H1 (cell line): ENCODE measurements around the gene BRSK2. TPM values are rescaled to one million over a fixed set of nuclear protein-coding genes. Genes with fewer than 3 reads are reported as not detected.
"Not testable (repeated sequence)": the region's sequence is repeated elsewhere in the genome, so short reads cannot be mapped to it uniquely, and the experiment has no call there.

Experiments used
- CTCF ChIA-PET: fragments of 300-600 bp; sonication (Branson Sonifier 250); formaldehyde crosslinking; loops from one replicate; lab custom pipeline; 2021; ENCODE audit not compliant: partially characterized antibody; lab: Charles Lee
- POLR2A ChIA-PET: fragments of 300-600 bp; sonication (Branson Sonifier 250); formaldehyde crosslinking; loops from one replicate; lab custom pipeline; 2021; ENCODE audit warnings: inconsistent platforms; ENCODE audit not compliant: partially characterized antibody; lab: Charles Lee
- DNase-seq, 2 experiments: peaks; one replicate each; pipeline versions ENCODE4 v3.0.0 to v3.0.0-alpha.2; 2010 to 2022; ENCODE audit warnings: low spot score in 2 of 2, low read depth in 1 of 2, mixed read lengths in 1 of 2
- FAIRE-seq: peaks from 2 replicates; lab custom pipeline; 2011; peaks lifted over from hg19 to GRCh38; lab: Jason Lieb, UNC
- H2AFZ ChIP-seq: 2 replicates; pipeline ENCODE4 v1.8.1; 2012; ENCODE audit warnings: low read length, inconsistent platforms
- H2AK5ac ChIP-seq: 2 replicates; pipeline ENCODE4 v1.6.1; 2013; ENCODE audit warnings: low read depth, low read length
- H2BK120ac ChIP-seq: replicated peaks from 2 replicates; pipeline ENCODE3; 2013; ENCODE audit warnings: low read depth, low read length, inconsistent platforms
- H2BK12ac ChIP-seq: 2 replicates; pipeline ENCODE4 v1.6.1; 2013; ENCODE audit warnings: low read depth, low read length
- H2BK15ac ChIP-seq: 2 replicates; pipeline ENCODE4 v1.6.1; 2013; ENCODE audit warnings: low read length
- H2BK20ac ChIP-seq: 2 replicates; pipeline ENCODE4 v1.6.1; 2013; ENCODE audit warnings: low read length
- H2BK5ac ChIP-seq: 2 replicates; pipeline ENCODE4 v1.6.1; 2013; ENCODE audit warnings: low read depth, low read length
- H3K14ac ChIP-seq: 2 replicates; pipeline ENCODE4 v1.6.1; 2013; ENCODE audit warnings: inconsistent platforms; ENCODE audit not compliant: insufficient read length
- H3K18ac ChIP-seq: 2 replicates; pipeline ENCODE4 v1.6.1; 2013; ENCODE audit warnings: low read length; ENCODE audit errors: extremely low read depth
- H3K23ac ChIP-seq: 2 replicates; pipeline ENCODE4 v1.6.1; 2013; ENCODE audit warnings: inconsistent platforms; ENCODE audit not compliant: insufficient read length
- H3K23me2 ChIP-seq: 2 replicates; pipeline ENCODE4 v1.6.1; 2013; ENCODE audit warnings: low read depth, low read length
- H3K27ac ChIP-seq: 2 replicates; pipeline ENCODE4 v1.6.1; 2011; ENCODE audit warnings: low read depth, low read length, inconsistent platforms
- H3K27me3 ChIP-seq, 4 experiments: replicated peaks in 1 of 4; 1 replicate in 1 of 4; 2 replicates in 3 of 4; pipeline versions ENCODE4 v1.6.1 to v1.8.1; 2011 to 2013; ENCODE audit warnings: low read length in 3 of 4, mild to moderate bottlenecking in 3 of 4, inconsistent platforms in 2 of 4, mixed read lengths in 2 of 4, moderate library complexity in 1 of 4; ENCODE audit not compliant: control insufficient read depth in 3 of 4, insufficient read depth in 3 of 4; ENCODE audit errors: extremely low read depth in 1 of 4
- H3K36me3 ChIP-seq, 4 experiments: 2 replicates each; pipeline versions ENCODE4 v1.6.1 to v1.8.1; 2011 to 2013; ENCODE audit warnings: mild to moderate bottlenecking in 4 of 4, low read length in 3 of 4, moderate library complexity in 2 of 4, control low read depth in 1 of 4, inconsistent platforms in 1 of 4; ENCODE audit not compliant: insufficient read depth in 4 of 4, control insufficient read depth in 2 of 4
- H3K4ac ChIP-seq: replicated peaks from 2 replicates; pipeline ENCODE3; 2013; ENCODE audit warnings: low read length, low read depth, mixed read lengths, inconsistent platforms; ENCODE audit not compliant: insufficient read length
- H3K4me1 ChIP-seq, 4 experiments: replicated peaks in 1 of 4; 1 replicate in 1 of 4; 2 replicates in 3 of 4; pipeline versions ENCODE4 v1.6.1 to v1.8.1; 2011 to 2013; ENCODE audit warnings: low read length in 3 of 4, inconsistent platforms in 2 of 4, mixed read lengths in 1 of 4; ENCODE audit not compliant: insufficient read depth in 4 of 4, control insufficient read depth in 3 of 4
- H3K4me2 ChIP-seq, 2 experiments: 2 replicates each; pipeline versions ENCODE4 v1.6.1 to v1.8.1; 2011 to 2013; ENCODE audit warnings: low read depth in 2 of 2, low read length in 2 of 2, control low read depth in 1 of 2, inconsistent platforms in 1 of 2, mild to moderate bottlenecking in 1 of 2; ENCODE audit not compliant: insufficient read depth in 1 of 2
- H3K4me3 ChIP-seq, 4 experiments: fragments of 200-600, 300-600 bp in 1 of 4; sonication (generic), shearing (Covaris generic), sonication (Bioruptor Twin) in 1 of 4; 2 replicates each; pipeline versions ENCODE4 v1.5.1 to v1.8.1; 2011 to 2016; ENCODE audit warnings: low read length in 4 of 4, low read depth in 3 of 4, control low read depth in 2 of 4, inconsistent platforms in 2 of 4, mild to moderate bottlenecking in 2 of 4, mixed read lengths in 1 of 4, moderate library complexity in 1 of 4; ENCODE audit not compliant: insufficient read depth in 2 of 4; ENCODE audit errors: extremely low read depth in 1 of 4
- H3K56ac ChIP-seq: replicated peaks from 2 replicates; pipeline ENCODE3; 2013; ENCODE audit warnings: low read depth, mild to moderate bottlenecking, mixed read lengths, low read length, inconsistent platforms; ENCODE audit not compliant: insufficient read length
- H3K79me1 ChIP-seq: 2 replicates; pipeline ENCODE4 v1.6.1; 2013; ENCODE audit warnings: low read depth, low read length, control low read depth
- H3K79me2 ChIP-seq, 2 experiments: 2 replicates each; pipeline versions ENCODE4 v1.6.1 to v1.8.1; 2012 to 2013; ENCODE audit warnings: low read length in 2 of 2, mild to moderate bottlenecking in 2 of 2, inconsistent platforms in 1 of 2; ENCODE audit not compliant: insufficient read depth in 2 of 2, control insufficient read depth in 1 of 2
- H3K9ac ChIP-seq, 4 experiments: replicated peaks in 1 of 4; 1 replicate in 1 of 4; 2 replicates in 3 of 4; pipeline versions ENCODE4 v1.6.1 to v1.8.1; 2011 to 2013; ENCODE audit warnings: low read depth in 3 of 4, low read length in 3 of 4, control low read depth in 2 of 4, mild to moderate bottlenecking in 2 of 4, moderate library complexity in 2 of 4, inconsistent platforms in 1 of 4; ENCODE audit errors: extremely low read depth in 1 of 4
- H3K9me3 ChIP-seq, 2 experiments: 2 replicates each; pipeline versions ENCODE4 v1.6.1 to v1.8.1; 2012 to 2013; ENCODE audit warnings: mild to moderate bottlenecking in 2 of 2, moderate library complexity in 2 of 2, control low read depth in 1 of 2, inconsistent platforms in 1 of 2, low read depth in 1 of 2, low read length in 1 of 2, mixed read lengths in 1 of 2; ENCODE audit not compliant: insufficient read depth in 2 of 2
- H4K20me1 ChIP-seq, 2 experiments: replicated peaks in 1 of 2; 2 replicates each; pipeline versions ENCODE3 to v1.8.1; 2011 to 2013; ENCODE audit warnings: inconsistent platforms in 2 of 2, low read length in 2 of 2, mild to moderate bottlenecking in 1 of 2; ENCODE audit not compliant: insufficient read depth in 2 of 2, control insufficient read depth in 1 of 2
- H4K5ac ChIP-seq: 2 replicates; pipeline ENCODE4 v1.6.1; 2013; ENCODE audit warnings: low read length, low read depth, mixed read lengths, inconsistent platforms; ENCODE audit not compliant: insufficient read length
- H4K8ac ChIP-seq: 2 replicates; pipeline ENCODE4 v1.8.0; 2013; ENCODE audit warnings: mild to moderate bottlenecking, moderate library complexity, low read length, inconsistent platforms; ENCODE audit not compliant: insufficient read depth; ENCODE audit errors: extremely low read depth
- H4K91ac ChIP-seq: replicated peaks from 2 replicates; pipeline ENCODE3; 2013; ENCODE audit warnings: low read length, mixed read lengths, inconsistent platforms; ENCODE audit not compliant: insufficient read length
- WGBS, 2 experiments: shearing (Covaris generic) in 1 of 2; methylation state at CpG; one replicate each; pipeline versions ENCODE4 v1.1.6 to v1.1.7; 2013 to 2015; ENCODE audit warnings: low lambda C conversion rate in 2 of 2, mixed read lengths in 2 of 2, inconsistent platforms in 1 of 2, low coverage in 1 of 2, missing lambda C conversion rate in 1 of 2; ENCODE audit not compliant: insufficient replicate concordance in 2 of 2, insufficient coverage in 1 of 2, insufficient read length in 1 of 2; ENCODE audit errors: extremely low coverage in 1 of 2, missing lambda C conversion rate in 1 of 2; 5-methylcytosine and 5-hydroxymethylcytosine counted together
- polyA plus RNA-seq, 7 experiments: library from polyadenylated mRNA; depleted of rRNA in 3 of 7; stranded (reverse) in 5 of 7; unstranded in 2 of 7; fragments of >200 nt in 5 of 7; fragments of 200-250 nt in 2 of 7; gene quantifications; 1 replicate in 5 of 7; 2 replicates in 1 of 7; 4 replicates in 1 of 7; pipeline versions ENCODE4 v1.2.1 to v1.2.3, GENCODE V29; 2011 to 2013; ENCODE audit warnings: missing spikeins in 2 of 7, mixed read lengths in 2 of 7
- total RNA-seq: library from RNA; stranded (reverse); fragmentation: NEBNext Ultra II Directional; extraction: Animal tissue kit (Norgen Biotek cat#: 25700); gene quantifications from 2 replicates; pipeline ENCODE4 v1.2.1, GENCODE V29; 2021

Gene BRSK2
- total and polyA plus RNA-seq, 2 of the 8 experiments (the other 6 are each of a cell fraction or from before 2014, with no cell fraction given), result 17.3 to 27.1 TPM

GRCh38 chr11:1423406-1423805, 33.7 kb downstream of the BRSK2 start:
- H3K23ac ChIP-seq, H3K4me2 ChIP-seq, H2AFZ ChIP-seq, H2AK5ac ChIP-seq, H3K79me2 ChIP-seq, H2BK12ac ChIP-seq, H3K14ac ChIP-seq, H3K4ac ChIP-seq, H3K27ac ChIP-seq, H2BK15ac ChIP-seq, H3K36me3 ChIP-seq, H2BK5ac ChIP-seq, H4K8ac ChIP-seq, H3K9ac ChIP-seq, H3K4me1 ChIP-seq, FAIRE-seq, H3K4me3 ChIP-seq, POLR2A ChIA-PET, H3K23me2 ChIP-seq, DNase-seq, H2BK20ac ChIP-seq, H3K56ac ChIP-seq, H3K27me3 ChIP-seq, H2BK120ac ChIP-seq, H3K18ac ChIP-seq, H4K5ac ChIP-seq, H4K91ac ChIP-seq: not testable (repeated sequence)
- Histone ChIP-seq H3K9me3 (peaks cover 9 to 15% of the 10 kb centered on the region in 2 experiments), H4K20me1 (peaks cover 11 to 21% of the 10 kb centered on the region in 2 experiments), H3K79me1 (peaks cover 11% of the 10 kb centered on the region)
- CTCF ChIA-PET, result interaction anchor here (0.9 to 2.0 kb wide), 4 partner anchors 41 to 218 kb away, joined by 3 to 4 read pairs (median 4); no protein-coding TSS in a partner anchor
- 100% methylated on average over 2 of the region's 22 CpGs; no CpG with 5 or more reads in 1 of the 2 experiments for WGBS, 2 experiments
